ENCODE measurements around the gene SPATA32.
A peak's percentile ranks its signal among the peaks of the same experiment; 100 is the strongest.

The SPATA32 gene

DNA sequence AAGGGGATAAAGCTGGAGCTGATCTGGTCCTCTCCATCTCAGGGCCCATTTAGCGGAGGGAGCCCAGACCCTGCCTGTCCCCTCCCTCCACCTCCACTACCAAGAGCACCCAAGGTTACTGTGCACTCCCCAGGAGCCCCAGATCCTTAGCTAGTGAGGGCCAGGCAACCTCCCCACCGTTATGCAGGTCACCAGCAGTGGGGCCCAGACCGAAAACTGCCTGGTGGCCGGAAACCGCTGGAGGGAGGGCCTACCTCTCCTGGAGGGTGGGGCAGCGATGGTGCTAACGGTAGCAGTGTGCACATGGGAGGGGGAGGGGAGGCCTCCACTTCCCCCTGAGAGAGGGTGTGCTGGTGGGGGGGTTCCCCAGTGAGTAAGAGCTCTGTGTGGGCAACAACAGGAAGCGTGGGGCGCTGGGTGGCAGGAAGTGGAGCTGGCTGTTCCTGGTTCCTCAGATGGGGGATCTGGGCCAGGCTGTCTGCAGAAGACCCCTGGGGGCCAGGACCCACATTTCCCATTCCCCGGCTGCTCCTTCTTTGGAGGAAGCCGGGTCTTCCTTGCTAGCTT is 35.8 kb downstream of the SPATA32 start:
- Mint-ChIP-seq H3K4me1 (peaks cover 22% of the 10 kb centered on the region), H3K9me3 (no peaks in the 10 kb centered on the region), H3K36me3 (ENCODE audit: low read depth) (no peaks in the 10 kb centered on the region), H3K27me3 (ENCODE audit: low read depth, poor library complexity) (peaks cover 41% of the 10 kb centered on the region), H3K4me3 (no peak overlapping the region), H3K27ac (no peak overlapping the region)
- TF ChIP-seq, protein P1, sequence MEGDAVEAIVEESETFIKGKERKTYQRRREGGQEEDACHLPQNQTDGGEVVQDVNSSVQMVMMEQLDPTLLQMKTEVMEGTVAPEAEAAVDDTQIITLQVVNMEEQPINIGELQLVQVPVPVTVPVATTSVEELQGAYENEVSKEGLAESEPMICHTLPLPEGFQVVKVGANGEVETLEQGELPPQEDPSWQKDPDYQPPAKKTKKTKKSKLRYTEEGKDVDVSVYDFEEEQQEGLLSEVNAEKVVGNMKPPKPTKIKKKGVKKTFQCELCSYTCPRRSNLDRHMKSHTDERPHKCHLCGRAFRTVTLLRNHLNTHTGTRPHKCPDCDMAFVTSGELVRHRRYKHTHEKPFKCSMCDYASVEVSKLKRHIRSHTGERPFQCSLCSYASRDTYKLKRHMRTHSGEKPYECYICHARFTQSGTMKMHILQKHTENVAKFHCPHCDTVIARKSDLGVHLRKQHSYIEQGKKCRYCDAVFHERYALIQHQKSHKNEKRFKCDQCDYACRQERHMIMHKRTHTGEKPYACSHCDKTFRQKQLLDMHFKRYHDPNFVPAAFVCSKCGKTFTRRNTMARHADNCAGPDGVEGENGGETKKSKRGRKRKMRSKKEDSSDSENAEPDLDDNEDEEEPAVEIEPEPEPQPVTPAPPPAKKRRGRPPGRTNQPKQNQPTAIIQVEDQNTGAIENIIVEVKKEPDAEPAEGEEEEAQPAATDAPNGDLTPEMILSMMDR (IDR thresholded peaks at IDR 0.05), result no peak
- DNase-seq, result no peak

DNA sequence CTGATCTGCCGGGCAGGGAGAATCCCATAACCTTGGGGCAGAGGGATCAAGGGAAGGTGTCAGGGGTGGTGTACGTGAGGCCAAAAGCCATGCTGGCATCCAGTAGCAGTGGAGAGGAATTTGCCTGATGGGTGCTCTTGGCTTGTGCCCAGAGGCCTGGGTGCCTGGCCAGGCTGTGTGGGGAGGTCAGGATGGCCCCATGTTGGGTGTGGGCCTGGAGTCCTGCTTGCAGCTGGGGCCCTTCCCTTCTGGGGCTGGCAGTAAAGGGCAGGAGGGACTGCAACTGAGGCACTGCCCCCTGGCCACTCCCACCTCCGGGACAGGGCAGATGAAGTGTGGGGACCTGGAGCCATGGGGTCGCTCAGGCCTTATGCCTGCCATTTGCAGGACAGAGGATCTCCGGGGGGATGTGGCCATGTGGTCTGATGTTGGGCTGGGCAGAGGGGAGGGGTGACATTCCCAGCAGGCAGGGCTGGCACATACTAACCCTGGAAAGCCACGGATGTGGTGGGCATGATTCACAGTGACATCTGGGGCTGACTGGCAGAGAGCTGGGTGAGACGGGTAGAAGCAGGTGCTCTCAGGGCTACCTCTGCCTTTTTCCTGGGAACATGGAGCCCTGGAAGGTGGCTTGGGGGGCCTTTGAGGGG is 36.7 kb downstream of the SPATA32 start:
- Mint-ChIP-seq H3K27ac (no peak overlapping the region), H3K9me3 (no peaks in the 10 kb centered on the region), H3K4me1 (peaks cover 22% of the 10 kb centered on the region), H3K27me3 (ENCODE audit: low read depth, poor library complexity) (peaks cover 50% of the 10 kb centered on the region), H3K4me3 (no peak overlapping the region), H3K36me3 (ENCODE audit: low read depth) (no peaks in the 10 kb centered on the region)
- TF ChIP-seq, protein P1 (IDR thresholded peaks at IDR 0.05), result no peak
- no peak for DNase-seq

DNA sequence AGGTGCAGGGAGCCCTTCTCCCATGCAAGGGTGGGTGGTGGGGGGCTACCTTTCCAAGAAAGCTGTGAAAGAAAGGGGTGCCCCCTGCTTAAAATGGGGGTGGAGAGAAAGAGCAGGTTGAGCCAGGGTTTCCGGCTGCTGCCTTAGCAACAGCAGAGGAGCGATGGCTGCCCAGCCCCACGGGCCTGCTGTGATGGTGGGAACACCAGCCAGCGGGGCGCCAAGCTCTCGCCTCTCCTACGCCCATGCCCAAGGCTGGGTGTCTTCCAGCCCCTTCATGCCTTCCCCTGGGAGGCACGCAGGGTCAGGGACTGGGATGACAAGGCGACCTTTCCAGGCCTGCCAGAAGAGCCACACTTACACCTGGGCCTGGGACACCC is 37.2 kb downstream of the SPATA32 start:
- Mint-ChIP-seq H3K27me3 (ENCODE audit: low read depth, poor library complexity) (peaks cover 55% of the 10 kb centered on the region), H3K9me3 (no peaks in the 10 kb centered on the region), H3K36me3 (ENCODE audit: low read depth) (no peaks in the 10 kb centered on the region), H3K4me3 (no peak overlapping the region), H3K4me1 (peaks cover 17% of the 10 kb centered on the region), H3K27ac (no peak overlapping the region)
- no peak for DNase-seq
- TF ChIP-seq, protein P1 (IDR thresholded peaks at IDR 0.05), result no peak

DNA sequence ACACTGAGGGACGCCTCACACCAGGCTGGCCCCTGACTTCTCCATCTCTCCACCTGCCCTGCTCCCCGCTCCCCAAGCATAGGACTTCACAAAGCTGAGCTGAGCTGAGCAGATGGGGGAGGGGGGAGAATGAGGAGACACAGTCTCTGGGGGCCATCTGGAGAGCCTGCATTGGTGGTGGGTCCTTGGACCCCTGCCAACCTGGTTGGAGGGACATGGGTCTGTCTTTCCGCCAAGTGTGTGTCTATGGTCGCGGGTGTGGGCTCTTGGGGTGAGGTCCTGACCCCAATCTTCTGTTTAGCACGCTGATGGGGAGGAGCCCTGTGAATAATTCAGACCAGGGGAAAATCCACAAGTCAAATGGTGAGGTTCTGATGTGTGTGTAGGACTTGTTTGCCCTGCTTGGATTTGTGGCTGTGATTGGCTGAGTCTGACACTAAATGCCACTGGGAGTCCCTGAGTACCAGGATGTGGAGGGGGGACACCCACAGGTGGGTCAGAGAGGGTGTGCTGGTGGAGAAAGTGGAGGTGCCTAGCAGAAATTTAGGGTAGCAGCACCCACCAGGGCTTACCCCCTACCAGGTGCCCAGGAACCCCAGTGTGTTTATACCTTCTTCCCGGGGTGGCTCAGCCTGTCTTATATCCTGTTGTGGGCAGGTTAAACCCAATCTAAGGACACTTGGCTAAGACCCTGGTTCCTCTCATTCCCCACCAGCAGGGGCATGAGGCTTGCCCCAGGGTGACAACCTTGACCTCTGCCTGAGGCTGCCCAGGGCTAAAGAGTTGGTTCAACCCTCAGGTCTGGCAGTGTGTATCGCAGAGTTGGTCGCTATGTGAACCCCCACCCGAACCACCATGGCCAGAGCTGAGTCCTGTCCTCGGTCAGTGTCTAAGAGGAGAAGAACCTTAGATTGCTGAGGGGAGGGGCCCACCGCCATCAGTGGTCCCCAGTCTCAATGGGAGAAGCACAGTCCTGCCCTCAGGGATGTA is 38.1 kb downstream of the SPATA32 start:
- DNase-seq, result no peak
- TF ChIP-seq, protein P1 (IDR thresholded peaks at IDR 0.05), result no peak
- Mint-ChIP-seq H3K4me3 (no peak overlapping the region), H3K4me1 (peaks cover 11% of the 10 kb centered on the region), H3K36me3 (ENCODE audit: low read depth) (no peaks in the 10 kb centered on the region), H3K27me3 (ENCODE audit: low read depth, poor library complexity) (peaks cover 64% of the 10 kb centered on the region), H3K27ac (no peak overlapping the region), H3K9me3 (no peaks in the 10 kb centered on the region)

DNA sequence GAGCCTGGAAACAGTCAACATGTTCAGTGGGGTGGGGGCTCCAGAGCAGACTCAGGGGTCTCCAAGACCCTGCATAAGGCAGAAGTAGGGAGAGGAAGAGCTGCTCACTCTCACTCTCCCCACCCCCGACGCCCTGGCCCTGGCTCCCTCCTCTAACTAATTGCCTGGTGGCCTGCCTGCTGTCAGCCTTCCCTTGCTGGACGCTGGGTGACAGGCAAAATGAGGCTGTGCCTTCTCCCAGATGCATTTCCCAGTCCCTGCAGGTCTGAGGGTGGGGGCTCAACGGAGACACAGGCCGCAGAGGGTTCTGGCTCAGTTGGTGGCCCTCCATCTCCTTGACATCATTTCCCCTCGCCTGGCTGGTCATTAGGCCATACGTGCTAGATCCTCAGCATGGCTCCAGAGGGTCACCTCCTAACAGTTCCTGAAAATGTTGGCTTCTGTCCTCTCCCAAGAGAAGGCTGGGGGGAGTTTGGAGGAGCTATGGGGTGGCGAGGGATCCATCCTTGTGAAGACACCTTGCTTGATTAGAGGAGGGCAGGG is 38.8 kb downstream of the SPATA32 start:
- TF ChIP-seq, protein P1 (IDR thresholded peaks at IDR 0.05), result no peak
- Mint-ChIP-seq H3K4me1 (peaks cover 4% of the 10 kb centered on the region), H3K27ac (peak overlapping the region; percentile 54), H3K27me3 (ENCODE audit: low read depth, poor library complexity) (peaks cover 71% of the 10 kb centered on the region), H3K9me3 (no peaks in the 10 kb centered on the region), H3K4me3 (peak overlapping the region; percentile 80), H3K36me3 (ENCODE audit: low read depth) (no peaks in the 10 kb centered on the region)
- DNase-seq, result no peak
